Right kidney (tissue), 9 donors: Measurements from ENCODE around the gene TMEM40.
A peak's percentile ranks its signal among the peaks of the same experiment; 100 is the strongest.
"Not testable (repeated sequence)": the region's sequence is repeated elsewhere in the genome, so short reads cannot be mapped to it uniquely, and the experiment has no call there.

Source experiments
- DNase-seq: peaks from one replicate; pipeline ENCODE4 v3.0.0-alpha.2; 2016
- long read RNA-seq, 8 donors: transcript quantifications; one replicate each; lab custom pipeline, GENCODE V29; 2026

TMEM40 gene
- long read RNA-seq, donor 1, partial matches to known transcripts, result 0 of 1 reads
- long read RNA-seq, donor 1, other reads (novel, unspliced or antisense), result 0 of 1 reads
- long read RNA-seq, donor 2, partial matches to known transcripts, result 0 of 1 reads
- long read RNA-seq, donor 2, other reads (novel, unspliced or antisense), result 0 of 1 reads
- long read RNA-seq, donor 3, result 0 reads
- long read RNA-seq, donor 4, result 0 reads
- long read RNA-seq, donor 5, result 0 reads
- long read RNA-seq, donor 6, result 0 reads
- long read RNA-seq, donor 7, partial matches to known transcripts, result 0 of 3 reads
- long read RNA-seq, donor 7, other reads (novel, unspliced or antisense), result 0 of 3 reads
- long read RNA-seq, donor 8, result 0 reads

- DNase-seq, result peak; percentile 12
Measured at GRCh38 chr3:12759097-12759679, at the start of gene TMEM40. Gene TMEM40 (minus strand): TSS chr3:12759259. CDS start chr3:12749832, 9,427 bp downstream.

GRCh38 chr3:12808587-12808986, 49.5 kb upstream of the TMEM40 start:
- DNase-seq, result no peak

- DNase-seq, result no peak
Measured at GRCh38 chr3:12807601-12808359, 48.7 kb upstream of the TMEM40 start.

- no peak for DNase-seq
Measured at GRCh38 chr3:12807066-12807465, 48.0 kb upstream of the TMEM40 start.

- no peak for DNase-seq
Measured at GRCh38 chr3:12803371-12803770, 44.3 kb upstream of the TMEM40 start.

- DNase-seq, result no peak
Measured at GRCh38 chr3:12799525-12800440, 40.7 kb upstream of the TMEM40 start.

- no peak for DNase-seq
Measured at GRCh38 chr3:12798559-12799179, 39.6 kb upstream of the TMEM40 start.

GRCh38 chr3:12797892-12798558, 39.0 kb upstream of the TMEM40 start:
- no peak for DNase-seq

GRCh38 chr3:12797124-12797891, 38.2 kb upstream of the TMEM40 start:
- no peak for DNase-seq

- peak; percentile 92 for DNase-seq
Measured at GRCh38 chr3:12796171-12797123, 37.4 kb upstream of the TMEM40 start, which contains the start of gene CAND2. Gene CAND2 (plus strand): TSS chr3:12796680. CDS start chr3:12796721, 41 bp downstream.

GRCh38 chr3:12793701-12794100, 34.6 kb upstream of the TMEM40 start:
- no peak for DNase-seq

GRCh38 chr3:12791430-12791829, 32.4 kb upstream of the TMEM40 start:
- no peak for DNase-seq

- DNase-seq, result not testable (repeated sequence)
Measured at GRCh38 chr3:12787967-12788690, 29.1 kb upstream of the TMEM40 start.

- not testable (repeated sequence) for DNase-seq
Measured at GRCh38 chr3:12787346-12787745, 28.3 kb upstream of the TMEM40 start.

- no peak for DNase-seq
Measured at GRCh38 chr3:12785096-12785495, 26.0 kb upstream of the TMEM40 start.

- DNase-seq, result no peak
Measured at GRCh38 chr3:12782172-12782815, 23.2 kb upstream of the TMEM40 start.

- no peak for DNase-seq
Measured at GRCh38 chr3:12780751-12781150, 21.7 kb upstream of the TMEM40 start.

GRCh38 chr3:12777171-12777570, 18.1 kb upstream of the TMEM40 start:
- no peak for DNase-seq
